AG04449 (cell line): Measurements from ENCODE around the gene RTN4R.

Experiments
- CTCF ChIA-PET: fragments of 350-600 bp; formaldehyde crosslinking; extraction: SDS; loops from one replicate; lab custom pipeline; 2021; ENCODE audit warnings: antibody characterized with exemption; lab: Yijun Ruan, JAX
- POLR2A ChIA-PET: fragments of 400-600, 350-600 bp; formaldehyde crosslinking; extraction: SDS; loops from one replicate; lab custom pipeline; 2020; ENCODE audit warnings: antibody characterized with exemption, inconsistent platforms; lab: Yijun Ruan, JAX
- DNase-seq: peaks from one replicate; pipeline ENCODE4 v3.0.0-alpha.2; 2010; ENCODE audit warnings: low read depth, low spot score
- H3K4me3 ChIP-seq: 2 replicates; pipeline ENCODE4 v1.5.1; 2011; ENCODE audit warnings: low read depth, mild to moderate bottlenecking, control low read depth, low read length
- CTCF ChIP-seq: IDR thresholded peaks from one replicate; pipeline ENCODE4 v1.5.1; 2011; ENCODE audit warnings: mild to moderate bottlenecking, moderate library complexity, low read length, control low read depth, inconsistent platforms; ENCODE audit not compliant: insufficient read depth; ENCODE audit errors: missing control alignments

Gene RTN4R

GRCh38 chr22:20231514-20232236 lies 36.4 kb downstream of the RTN4R start:
- no peak for TF ChIP-seq CTCF
- ChIA-PET POLR2A (no interaction called here), CTCF (interaction anchor here (0.7 kb wide), 1 partner anchor 8 kb away, joined by 3 read pairs; no protein-coding TSS in a partner anchor)
- no peak for DNase-seq
- H3K4me3 ChIP-seq: no peak overlapping the region

GRCh38 chr22:20230777-20231420 lies 37.2 kb downstream of the RTN4R start:
- POLR2A ChIA-PET: no interaction called here
- CTCF ChIA-PET: no interaction called here
- no peak for TF ChIP-seq CTCF

GRCh38 chr22:20229916-20230775 lies 38.0 kb downstream of the RTN4R start:
- H3K4me3 ChIP-seq: no peak overlapping the region
- DNase-seq: no peak
- ChIA-PET CTCF (no interaction called here), POLR2A (no interaction called here)
- TF ChIP-seq CTCF: no peak

More at GRCh38 chr22:20230777-20231420, 37.2 kb downstream of the RTN4R start:
- no peak overlapping the region for H3K4me3 ChIP-seq
- no peak for DNase-seq

- no peak for DNase-seq
- POLR2A ChIA-PET: no interaction called here
- TF ChIP-seq CTCF: no peak
- no peak overlapping the region for H3K4me3 ChIP-seq
- CTCF ChIA-PET: no interaction called here
Measured at GRCh38 chr22:20228939-20229272, 39.2 kb downstream of the RTN4R start.

- H3K4me3 ChIP-seq: no peak overlapping the region
- no peak for TF ChIP-seq CTCF
- CTCF ChIA-PET: no interaction called here
- POLR2A ChIA-PET: no interaction called here
- no peak for DNase-seq
Measured at GRCh38 chr22:20228055-20228938, 39.8 kb downstream of the RTN4R start.
